ENCODE measurements around the gene DGLUCY.

Gene DGLUCY

GRCh38 chr14:91113829-91114078 lies at the start of gene DGLUCY:
TSS of gene DGLUCY (plus strand) at chr14:91114073. CDS start at chr14:91160295, 46,222 bp downstream.
- Histone ChIP-seq H3K4me3 (IDR thresholded peaks at IDR 0.05; ENCODE audit: insufficient read depth, low read depth, low read length) (no peak within 1 kb of the TSS), H3K27me3 (ENCODE audit: insufficient read depth, low read depth) (no peaks in the 10 kb centered on the region), H3K27ac (peak within 1 kb of the TSS; percentile 100), H3K9ac (peak within 1 kb of the TSS; percentile 97), H3K79me2 (ENCODE audit: insufficient read depth, low read depth) (peaks cover 18% of the 10 kb centered on the region), H3K4me1 (ENCODE audit: low read depth, poor library complexity, severe bottlenecking) (peaks cover 26% of the 10 kb centered on the region), H3K36me3 (ENCODE audit: insufficient read depth) (no peaks in the 10 kb centered on the region), H2AFZ (ENCODE audit: low read depth) (peak within 1 kb of the TSS; percentile 69), H4K20me1 (ENCODE audit: insufficient read depth) (no peaks in the 10 kb centered on the region), H3K4me2 (peak within 1 kb of the TSS; percentile 82)
- no peak for TF ChIP-seq CTCF (conservative IDR thresholded peaks at IDR 0.05; ENCODE audit: low read depth, low read length)

- no peaks in the 10 kb centered on the region for H3K27me3 ChIP-seq (ENCODE audit: insufficient read depth, low read depth)
Measured at GRCh38 chr14:91065266-91065665, 48.6 kb upstream of the DGLUCY start.

DNA sequence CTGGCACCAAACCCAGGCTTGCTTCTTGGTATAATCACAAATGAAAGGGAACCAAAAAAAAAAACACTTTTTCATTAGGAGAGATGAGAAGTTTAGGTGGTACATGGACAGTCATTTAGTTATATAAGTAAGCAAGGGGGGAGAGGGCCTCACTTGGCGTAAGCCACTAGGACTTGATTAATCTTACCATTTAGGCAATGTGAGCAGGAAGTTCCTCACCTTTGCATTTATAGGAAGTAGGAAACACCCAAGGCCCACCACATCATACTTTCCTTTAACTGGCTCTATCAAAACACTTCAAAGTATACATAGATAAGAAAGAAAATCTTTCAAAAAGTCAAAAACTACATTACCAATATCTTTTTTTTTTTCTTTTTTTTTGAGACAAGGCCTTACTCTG lies 46.7 kb upstream of the DGLUCY start:
- H3K27ac ChIP-seq, result no peak overlapping the region
- no peak overlapping the region for H2AFZ ChIP-seq (ENCODE audit: low read depth)
- H3K9ac ChIP-seq, result no peak overlapping the region
- no peak overlapping the region for H3K4me3 ChIP-seq (IDR thresholded peaks at IDR 0.05; ENCODE audit: insufficient read depth, low read depth, low read length)
- no peak for TF ChIP-seq CTCF (conservative IDR thresholded peaks at IDR 0.05; ENCODE audit: low read depth, low read length)
- no peaks in the 10 kb centered on the region for H3K27me3 ChIP-seq (ENCODE audit: insufficient read depth, low read depth)
- no peaks in the 10 kb centered on the region for H3K36me3 ChIP-seq (ENCODE audit: insufficient read depth)
- H3K79me2 ChIP-seq (ENCODE audit: insufficient read depth, low read depth), result no peaks in the 10 kb centered on the region
- H4K20me1 ChIP-seq (ENCODE audit: insufficient read depth), result no peaks in the 10 kb centered on the region
- peaks cover 24% of the 10 kb centered on the region for H3K4me1 ChIP-seq (ENCODE audit: low read depth, poor library complexity, severe bottlenecking)
- H3K4me2 ChIP-seq, result no peak overlapping the region

More at GRCh38 chr14:91065266-91065665, 48.6 kb upstream of the DGLUCY start:
- Histone ChIP-seq H3K4me2 (no peak overlapping the region), H3K4me1 (ENCODE audit: low read depth, poor library complexity, severe bottlenecking) (peaks cover 35% of the 10 kb centered on the region), H3K4me3 (IDR thresholded peaks at IDR 0.05; ENCODE audit: insufficient read depth, low read depth, low read length) (no peak overlapping the region), H2AFZ (ENCODE audit: low read depth) (no peak overlapping the region), H3K9ac (no peak overlapping the region), H4K20me1 (ENCODE audit: insufficient read depth) (no peaks in the 10 kb centered on the region), H3K27ac (no peak overlapping the region), H3K79me2 (ENCODE audit: insufficient read depth, low read depth) (no peaks in the 10 kb centered on the region), H3K36me3 (ENCODE audit: insufficient read depth) (no peaks in the 10 kb centered on the region)
- TF ChIP-seq CTCF (conservative IDR thresholded peaks at IDR 0.05; ENCODE audit: low read depth, low read length), result no peak

DNA sequence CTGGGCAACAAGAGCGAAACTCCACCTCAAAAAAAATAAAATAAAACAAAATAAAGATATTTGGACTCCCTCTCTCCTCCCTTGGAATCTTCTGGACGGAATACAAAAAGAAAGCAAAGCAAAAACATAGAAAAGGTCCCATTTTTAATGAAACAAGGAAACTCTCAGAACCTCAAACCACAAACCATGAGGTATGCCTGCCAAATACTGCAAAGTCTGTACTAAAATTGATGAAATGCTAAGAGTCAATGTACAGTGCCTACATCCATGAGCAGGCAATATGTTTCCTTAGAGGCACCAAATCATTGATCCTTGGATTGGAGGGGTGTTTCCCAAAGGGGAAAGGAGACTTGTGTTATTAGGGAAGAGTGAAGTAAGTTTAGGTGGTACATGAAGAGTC lies 45.2 kb upstream of the DGLUCY start:
- Histone ChIP-seq H3K27ac (no peak overlapping the region), H3K36me3 (ENCODE audit: insufficient read depth) (no peaks in the 10 kb centered on the region), H3K27me3 (ENCODE audit: insufficient read depth, low read depth) (no peaks in the 10 kb centered on the region), H4K20me1 (ENCODE audit: insufficient read depth) (no peaks in the 10 kb centered on the region), H3K79me2 (ENCODE audit: insufficient read depth, low read depth) (no peaks in the 10 kb centered on the region), H3K9ac (no peak overlapping the region), H3K4me2 (peak overlapping the region; percentile 56), H3K4me3 (IDR thresholded peaks at IDR 0.05; ENCODE audit: insufficient read depth, low read depth, low read length) (no peak overlapping the region), H3K4me1 (ENCODE audit: low read depth, poor library complexity, severe bottlenecking) (peaks cover 15% of the 10 kb centered on the region), H2AFZ (ENCODE audit: low read depth) (no peak overlapping the region)
- TF ChIP-seq CTCF (conservative IDR thresholded peaks at IDR 0.05; ENCODE audit: low read depth, low read length), result no peak

DNA sequence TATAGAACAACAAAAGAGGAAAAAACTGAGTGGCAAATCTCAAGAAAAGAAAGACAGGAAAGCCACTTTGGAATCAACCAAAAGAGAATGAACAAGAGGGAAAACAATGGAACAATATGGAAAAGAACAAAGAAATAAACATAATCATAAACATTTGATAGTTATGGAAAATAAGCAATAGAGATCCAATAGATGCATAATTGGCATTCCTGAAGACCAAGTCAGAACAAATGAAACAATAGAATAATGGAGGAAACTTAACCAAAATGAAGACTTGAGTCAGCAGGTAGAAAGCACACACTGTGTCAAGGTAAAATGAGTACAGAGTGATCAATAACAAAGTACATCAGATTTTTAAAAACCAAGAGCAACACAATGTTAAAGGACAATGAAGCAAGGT lies 43.3 kb upstream of the DGLUCY start:
- no peak overlapping the region for H3K4me2 ChIP-seq
- no peak for TF ChIP-seq CTCF (conservative IDR thresholded peaks at IDR 0.05; ENCODE audit: low read depth, low read length)
- no peaks in the 10 kb centered on the region for H3K36me3 ChIP-seq (ENCODE audit: insufficient read depth)
- no peak overlapping the region for H2AFZ ChIP-seq (ENCODE audit: low read depth)
- no peak overlapping the region for H3K9ac ChIP-seq
- no peaks in the 10 kb centered on the region for H4K20me1 ChIP-seq (ENCODE audit: insufficient read depth)
- no peaks in the 10 kb centered on the region for H3K27me3 ChIP-seq (ENCODE audit: insufficient read depth, low read depth)
- no peaks in the 10 kb centered on the region for H3K79me2 ChIP-seq (ENCODE audit: insufficient read depth, low read depth)
- H3K4me1 ChIP-seq (ENCODE audit: low read depth, poor library complexity, severe bottlenecking), result peaks cover 15% of the 10 kb centered on the region
- H3K4me3 ChIP-seq (IDR thresholded peaks at IDR 0.05; ENCODE audit: insufficient read depth, low read depth, low read length), result no peak overlapping the region
- no peak overlapping the region for H3K27ac ChIP-seq

Data from KMS-11 (cell line).